ENCODE data around the gene TPSD1. TPM values are rescaled to one million over a fixed set of nuclear protein-coding genes. Genes with fewer than 3 reads are reported as not detected.

The TPSD1 gene
- total RNA-seq, 1 donor from 2014 or later = not detected

- DNase-seq (ENCODE audit: low read depth) = no peak
- Histone ChIP-seq H3K27me3 (ENCODE audit: control insufficient read depth, insufficient read depth, low read length) (peaks cover 41% of the 10 kb centered on the region), H3K36me3 (ENCODE audit: control insufficient read depth, insufficient read depth, low read length) (no peaks in the 10 kb centered on the region), H3K4me3 (ENCODE audit: low read depth, low read length) (no peak overlapping the region)
- no peak for TF ChIP-seq CTCF (IDR thresholded peaks at IDR 0.05; ENCODE audit: insufficient read depth, low read length, poor library complexity, severe bottlenecking)
Observed at GRCh38 chr16:1278477-1278876, 22.6 kb downstream of the TPSD1 start.

GRCh38 chr16:1279081-1279944 lies 23.4 kb downstream of the TPSD1 start:
- Histone ChIP-seq H3K36me3 (ENCODE audit: control insufficient read depth, insufficient read depth, low read length) (no peaks in the 10 kb centered on the region), H3K4me3 (ENCODE audit: low read depth, low read length) (no peak overlapping the region), H3K27me3 (ENCODE audit: control insufficient read depth, insufficient read depth, low read length) (peaks cover 47% of the 10 kb centered on the region)
- no peak for TF ChIP-seq CTCF (IDR thresholded peaks at IDR 0.05; ENCODE audit: insufficient read depth, low read length, poor library complexity, severe bottlenecking)
- no peak for DNase-seq (ENCODE audit: low read depth)

- DNase-seq (ENCODE audit: low read depth) = no peak
- H3K4me3 ChIP-seq (ENCODE audit: low read depth, low read length) = no peak overlapping the region
- peaks cover 49% of the 10 kb centered on the region for H3K27me3 ChIP-seq (ENCODE audit: control insufficient read depth, insufficient read depth, low read length)
- H3K36me3 ChIP-seq (ENCODE audit: control insufficient read depth, insufficient read depth, low read length) = no peaks in the 10 kb centered on the region
- TF ChIP-seq CTCF (IDR thresholded peaks at IDR 0.05; ENCODE audit: insufficient read depth, low read length, poor library complexity, severe bottlenecking) = no peak
Observed at GRCh38 chr16:1279945-1280589, 24.2 kb downstream of the TPSD1 start.

- Histone ChIP-seq H3K36me3 (ENCODE audit: control insufficient read depth, insufficient read depth, low read length) (no peaks in the 10 kb centered on the region), H3K27me3 (ENCODE audit: control insufficient read depth, insufficient read depth, low read length) (peaks cover 55% of the 10 kb centered on the region), H3K4me3 (ENCODE audit: low read depth, low read length) (no peak overlapping the region)
- no peak for DNase-seq (ENCODE audit: low read depth)
- no peak for TF ChIP-seq CTCF (IDR thresholded peaks at IDR 0.05; ENCODE audit: insufficient read depth, low read length, poor library complexity, severe bottlenecking)
Observed at GRCh38 chr16:1280783-1281182, 24.9 kb downstream of the TPSD1 start.

- no peak for DNase-seq (ENCODE audit: low read depth)
- H3K36me3 ChIP-seq (ENCODE audit: control insufficient read depth, insufficient read depth, low read length) = no peaks in the 10 kb centered on the region
- no peak for TF ChIP-seq CTCF (IDR thresholded peaks at IDR 0.05; ENCODE audit: insufficient read depth, low read length, poor library complexity, severe bottlenecking)
- H3K4me3 ChIP-seq (ENCODE audit: low read depth, low read length) = no peak overlapping the region
- H3K27me3 ChIP-seq (ENCODE audit: control insufficient read depth, insufficient read depth, low read length) = peaks cover 62% of the 10 kb centered on the region
Observed at GRCh38 chr16:1281517-1281916, 25.6 kb downstream of the TPSD1 start.

Data from kidney epithelial cell (primary cell).